NK-92 treated with Interleukin-12 subunit alpha and Interleukin-12 subunit beta, amount 100 ng/mL, for 24 hours (cell line): Measurements from ENCODE around the gene DSC3.

ENCODE experiments used
- DNase-seq: peaks from one replicate; lab custom pipeline; 2025; lab: John Stamatoyannopoulos, UW

The DSC3 gene

DNA sequence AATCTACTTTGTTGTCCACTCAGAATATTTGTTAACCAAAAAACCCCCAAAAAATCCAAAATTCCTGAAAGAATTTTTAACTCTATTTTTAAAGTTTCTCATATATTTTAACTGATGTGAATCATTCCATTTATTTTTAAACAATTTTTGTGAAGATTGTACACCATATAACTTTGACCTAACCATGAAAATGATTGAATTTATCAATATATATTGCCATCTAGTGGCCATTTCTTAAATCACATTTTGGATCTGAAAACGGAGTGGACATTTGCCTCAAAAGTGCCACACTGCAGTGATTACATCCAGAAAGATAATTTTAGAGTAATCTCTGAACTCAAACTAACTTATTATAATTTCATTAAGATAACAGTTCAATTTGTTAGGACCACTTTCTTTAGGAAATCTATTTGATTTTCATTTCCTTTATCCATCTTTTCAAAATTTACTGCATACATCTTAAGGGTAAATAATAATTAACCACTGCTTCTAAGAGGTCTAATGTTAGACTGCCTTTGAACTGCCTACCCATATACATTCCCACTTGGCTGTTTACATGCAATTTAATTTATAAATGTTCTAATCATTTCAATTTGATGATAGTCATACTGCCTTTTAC, 71.1 kb downstream of the DSC3 start:
- DNase-seq: no peak

DNA sequence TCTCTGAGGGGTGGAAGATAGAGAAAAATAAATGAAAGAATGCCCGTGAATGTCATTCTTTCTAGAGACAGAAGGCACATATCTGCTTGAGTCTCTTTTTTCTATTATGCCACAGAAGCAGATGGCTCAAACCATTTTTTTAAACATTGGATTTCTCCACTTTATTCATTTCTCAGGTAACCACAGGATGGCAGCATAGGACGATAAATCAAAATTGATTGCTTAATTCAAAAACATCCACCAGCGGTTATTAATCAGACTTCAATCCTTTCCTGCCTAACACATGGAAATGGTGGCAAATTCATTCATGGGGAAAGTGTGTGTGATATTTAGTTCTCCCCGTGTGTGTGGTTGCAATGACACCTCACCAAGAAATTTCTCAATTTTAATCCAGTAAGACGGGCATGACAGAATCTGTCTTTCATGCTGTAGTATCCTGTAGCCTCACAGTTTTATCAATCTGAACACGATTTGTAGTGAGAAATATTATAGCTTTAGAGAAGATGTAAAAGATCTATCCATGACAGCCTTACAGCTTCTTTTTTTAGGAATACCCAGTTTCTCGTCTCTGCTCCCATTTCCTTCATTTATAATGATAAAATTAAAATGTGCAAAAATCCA, 72.2 kb downstream of the DSC3 start:
- DNase-seq: no peak

- no peak for DNase-seq
Observed at GRCh38 chr18:30969670-30970170, 72.8 kb downstream of the DSC3 start.

DNA sequence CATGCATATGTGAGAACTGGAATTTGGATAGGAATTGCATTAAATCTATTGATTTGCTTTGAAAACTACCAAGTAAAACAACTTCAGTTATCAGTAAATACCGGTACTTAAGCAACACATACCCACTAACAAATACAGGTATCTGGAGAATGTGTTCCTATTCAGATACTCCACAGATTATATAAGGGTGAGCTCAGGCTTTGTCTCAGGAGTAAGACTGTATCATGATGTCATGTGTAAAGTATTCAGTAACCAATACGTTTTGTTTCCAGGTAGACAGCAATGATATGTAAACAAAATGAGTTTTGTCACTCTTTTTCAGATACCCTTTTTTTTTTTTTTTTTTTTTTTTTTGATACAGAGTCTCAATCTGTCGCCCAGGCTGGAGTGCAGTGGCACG, 74.8 kb downstream of the DSC3 start:
- no peak for DNase-seq

- no peak for DNase-seq
Observed at GRCh38 chr18:30965237-30965636, 77.3 kb downstream of the DSC3 start.

DNA sequence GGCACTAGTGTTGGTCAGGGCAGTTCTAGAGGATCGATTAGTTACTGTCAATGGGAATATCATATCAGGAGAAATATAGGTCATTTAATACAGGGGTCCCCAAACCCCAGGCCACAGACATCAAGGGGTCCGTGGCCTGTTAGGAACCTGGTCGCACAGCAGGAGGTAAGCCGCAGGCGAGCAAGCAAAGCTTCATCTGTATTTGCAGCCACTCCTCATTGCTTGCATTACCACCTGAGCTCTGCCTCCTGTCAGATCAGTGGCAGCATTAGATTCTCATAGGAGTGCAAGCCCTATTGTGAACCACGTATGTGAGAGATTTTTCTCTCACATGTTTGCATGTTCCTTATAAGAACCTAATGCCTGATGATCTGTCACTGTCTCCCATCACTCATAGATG, 81.9 kb downstream of the DSC3 start:
- no peak for DNase-seq

- DNase-seq: no peak
Observed at GRCh38 chr18:30957066-30957465, 85.5 kb downstream of the DSC3 start.

- no peak for DNase-seq
Observed at GRCh38 chr18:30954262-30954661, 88.3 kb downstream of the DSC3 start.

GRCh38 chr18:30945761-30946160, 96.8 kb downstream of the DSC3 start:
- DNase-seq: no peak

DNA sequence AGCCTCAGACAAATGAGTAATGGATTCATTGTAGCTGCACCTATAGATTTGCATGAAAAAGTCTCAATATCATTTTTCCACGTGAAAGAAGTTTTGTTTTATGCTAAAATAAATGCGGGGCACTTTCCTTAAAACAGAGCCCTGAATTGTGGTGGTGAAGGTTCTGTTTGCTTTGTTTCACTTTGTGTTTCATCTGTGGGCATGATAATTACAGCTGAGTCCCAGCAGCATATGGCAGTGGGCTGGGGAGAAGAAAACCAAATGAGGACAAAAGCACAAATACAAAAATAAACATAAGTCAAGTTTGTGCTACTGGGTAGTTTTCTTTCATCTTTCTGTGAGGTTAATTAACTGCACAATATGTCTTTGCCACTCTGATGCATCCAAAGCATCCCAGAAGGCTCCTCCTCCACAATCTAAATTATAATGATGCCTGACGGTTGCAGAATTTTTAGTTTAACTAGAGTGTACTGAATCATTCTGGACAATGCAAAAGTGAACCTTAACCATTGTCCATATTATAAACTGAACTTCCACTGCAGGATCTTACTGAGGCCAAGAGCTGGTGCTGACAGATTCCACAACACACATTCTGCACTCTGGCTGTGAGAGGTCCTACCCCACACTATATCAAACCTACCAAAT, 97.6 kb downstream of the DSC3 start:
- DNase-seq: no peak

- no peak for DNase-seq
Observed at GRCh38 chr18:30940952-30941539, 101.5 kb downstream of the DSC3 start.
